A549 (cell line): ENCODE measurements around the gene ZNF346. TPM values are rescaled to one million over a fixed set of nuclear protein-coding genes. Genes with fewer than 3 reads are reported as not detected.

ENCODE experiments used
- ATAC-seq, 2 experiments: fragments of 200-7000 bp in 1 of 2; fragments of >200 bp in 1 of 2; cut with Nextera tagmentation in 1 of 2; cut with Tn5 transposase in 1 of 2; 3 replicates each; pipeline versions ENCODE4 v1.8.0 to v1.9.1; 2018 to 2020; ENCODE audit warnings: mild to moderate bottlenecking in 1 of 2, moderate library complexity in 1 of 2
- CTCF ChIA-PET: fragments of 300-600 bp; sonication (Branson Sonifier 250); formaldehyde crosslinking; extraction: SDS; loops from one replicate; lab custom pipeline; 2021; ENCODE audit warnings: antibody characterized with exemption, inconsistent platforms; lab: Yijun Ruan, JAX
- POLR2A ChIA-PET: fragments of 350-600 bp; formaldehyde crosslinking; extraction: SDS; loops from one replicate; lab custom pipeline; 2021; ENCODE audit warnings: antibody characterized with exemption, inconsistent platforms; lab: Yijun Ruan, JAX
- DNase-seq, 2 experiments: peaks; one replicate each; pipeline versions ENCODE4 v3.0.0 to v3.0.0-alpha.2; 2011 to 2016; ENCODE audit warnings: low read depth in 1 of 2, low spot score in 1 of 2
- FAIRE-seq: peaks from 2 replicates; lab custom pipeline; 2011; peaks lifted over from hg19 to GRCh38; lab: Jason Lieb, UNC
- H3K27ac ChIP-seq, 2 experiments: fragments of >200 bp; sonication (Bioruptor Twin); formaldehyde crosslinking; 3 replicates each; pipeline ENCODE4 v1.5.1; 2016 to 2017
- H3K4me1 ChIP-seq: fragments of >200 bp; sonication (Bioruptor Twin); formaldehyde crosslinking; 3 replicates; pipeline ENCODE4 v1.6.1; 2016
- H3K4me2 ChIP-seq: fragments of >200 bp; sonication (Bioruptor Twin); formaldehyde crosslinking; 3 replicates; pipeline ENCODE4 v1.6.1; 2016
- H3K4me3 ChIP-seq: fragments of >200 bp; sonication (Bioruptor Twin); formaldehyde crosslinking; 3 replicates; pipeline ENCODE4 v1.5.1; 2016
- H3K9me3 ChIP-seq: fragments of >200 bp; sonication (Bioruptor Twin); formaldehyde crosslinking; 3 replicates; pipeline ENCODE4 v1.6.1; 2016
- BHLHE40 ChIP-seq: IDR thresholded peaks from 2 replicates; pipeline ENCODE4 v1.6.1; 2012; ENCODE audit warnings: low read depth, low read length, inconsistent platforms
- CBX2 ChIP-seq: fragments of 200-600 bp; sonication (generic); IDR thresholded peaks from 2 replicates; pipeline ENCODE4 v1.6.1; 2016; ENCODE audit warnings: low read depth, mild to moderate bottlenecking, borderline replicate concordance
- CHD2 ChIP-seq: fragments of 150-350 bp; IDR thresholded peaks from 2 replicates; pipeline ENCODE4 v1.6.1; 2014; ENCODE audit warnings: low read length; ENCODE audit not compliant: partially characterized antibody
- CHD4 ChIP-seq: fragments of 200-600 bp; sonication (generic); IDR thresholded peaks from 2 replicates; pipeline ENCODE4 v1.6.1; 2016; ENCODE audit warnings: antibody characterized with exemption, mild to moderate bottlenecking, borderline replicate concordance
- EHMT2 ChIP-seq: fragments of 200-600 bp; sonication (generic); IDR thresholded peaks from 2 replicates; pipeline ENCODE4 v1.6.1; 2016; ENCODE audit warnings: antibody characterized with exemption, low read depth, mild to moderate bottlenecking, moderate library complexity
- FOSL2 ChIP-seq, 2 experiments: fragments of 450-650 bp in 1 of 2; fragments of >200 bp in 1 of 2; sonication (Bioruptor Twin) in 1 of 2; formaldehyde crosslinking; IDR thresholded peaks; 2 replicates each; pipeline versions ENCODE4 v1.5.0 to v1.6.1; 2016 to 2020; ENCODE audit warnings: mild to moderate bottlenecking in 1 of 2, moderate library complexity in 1 of 2
- FOXS1 ChIP-seq: fragments of 250-450 bp; sonication (Bioruptor Pico); IDR thresholded peaks from 2 replicates; pipeline ENCODE4 v1.5.0; 2020; ENCODE audit warnings: mild to moderate bottlenecking, moderate library complexity
- GATA3 ChIP-seq: IDR thresholded peaks from 2 replicates; pipeline ENCODE4 v1.6.1; 2012; ENCODE audit warnings: borderline replicate concordance
- HEYL ChIP-seq: fragments of 250-450 bp; sonication (Bioruptor Pico); IDR thresholded peaks from 2 replicates; pipeline ENCODE4 v1.8.0; 2021; ENCODE audit warnings: mild to moderate bottlenecking, moderate library complexity
- HOXB13 ChIP-seq: fragments of 250-450 bp; sonication (Bioruptor Pico); IDR thresholded peaks from 2 replicates; pipeline ENCODE4 v1.5.0; 2020; ENCODE audit warnings: low read depth, mild to moderate bottlenecking, moderate library complexity
- HOXB5 ChIP-seq: fragments of 250-450 bp; sonication (Bioruptor Pico); IDR thresholded peaks from 2 replicates; pipeline ENCODE4 v1.5.0; 2020; ENCODE audit warnings: mild to moderate bottlenecking, moderate library complexity
- KDM5A ChIP-seq: fragments of 200-600 bp; sonication (generic); IDR thresholded peaks from 2 replicates; pipeline ENCODE4 v1.6.1; 2016; ENCODE audit warnings: antibody characterized with exemption, mild to moderate bottlenecking
- MYC ChIP-seq: IDR thresholded peaks from 2 replicates; pipeline ENCODE4 v1.6.1; 2012; ENCODE audit warnings: mild to moderate bottlenecking, inconsistent platforms, low read length, improper control_type of control experiment, borderline replicate concordance
- PHF8 ChIP-seq: fragments of 200-600 bp; sonication (generic); IDR thresholded peaks from 2 replicates; pipeline ENCODE4 v1.6.1; 2016; ENCODE audit warnings: low read depth, mild to moderate bottlenecking, antibody characterized with exemption, moderate library complexity, borderline replicate concordance
- RFX5 ChIP-seq: fragments of 450-650 bp; IDR thresholded peaks from 2 replicates; pipeline ENCODE4 v1.7.1; 2014; ENCODE audit warnings: antibody characterized with exemption, mild to moderate bottlenecking, moderate library complexity
- RNF2 ChIP-seq: fragments of 200-600 bp; sonication (generic); IDR thresholded peaks from 2 replicates; pipeline ENCODE4 v1.6.1; 2016; ENCODE audit warnings: low read depth, mild to moderate bottlenecking, antibody characterized with exemption, moderate library complexity, borderline replicate concordance
- SMC3 ChIP-seq: fragments of >200 bp; sonication (Bioruptor Twin); formaldehyde crosslinking; IDR thresholded peaks from 3 replicates; pipeline ENCODE4 v1.6.1; 2018; ENCODE audit warnings: inconsistent platforms
- SREBF2 ChIP-seq: fragments of 450-650 bp; IDR thresholded peaks from 2 replicates; pipeline ENCODE4 v1.6.1; 2014; ENCODE audit warnings: mild to moderate bottlenecking, moderate library complexity
- TP53 ChIP-seq: fragments of 250-450 bp; sonication (Bioruptor Pico); IDR thresholded peaks from 2 replicates; pipeline ENCODE4 v1.5.0; 2021; ENCODE audit warnings: mild to moderate bottlenecking, moderate library complexity
- WGBS: methylation state at CpG from one replicate; pipeline ENCODE4 v1.1.6; 2017; ENCODE audit errors: missing lambda C conversion rate; 5-methylcytosine and 5-hydroxymethylcytosine counted together
- polyA plus RNA-seq, 4 experiments: library from polyadenylated mRNA; depleted of rRNA in 3 of 4; stranded (reverse); fragments of >200 nt; fragmentation: RNase III in 1 of 4; extraction: RNeasy Plus Mini Kit Qiagen cat#74134 plus additional on column Dnase treatment in 1 of 4; gene quantifications; 2 replicates in 3 of 4; 3 replicates in 1 of 4; pipeline ENCODE4 v1.2.3, GENCODE V29; 2011 to 2017
- TF ChIP-seq, protein P1 (sequence below): IDR thresholded peaks from 2 replicates; pipeline ENCODE4 v1.6.1; 2012
- TF ChIP-seq, protein P2 (sequence below): fragments of 150-350 bp; IDR thresholded peaks from 2 replicates; pipeline ENCODE4 v1.6.1; 2014; ENCODE audit warnings: low read depth, mild to moderate bottlenecking, low read length
- TF ChIP-seq, protein P3 (sequence below): fragments of 250-450 bp; sonication (Bioruptor Pico); IDR thresholded peaks from 2 replicates; pipeline ENCODE4 v1.5.0; 2021; ENCODE audit warnings: mild to moderate bottlenecking, moderate library complexity, borderline replicate concordance
- TF ChIP-seq, protein P4 (sequence below): fragments of >200 bp; sonication (Bioruptor Twin); formaldehyde crosslinking; IDR thresholded peaks from 2 replicates; pipeline ENCODE4 v1.6.1; 2016
- TF ChIP-seq, protein P5 (sequence below): fragments of 250-450 bp; sonication (Bioruptor Pico); IDR thresholded peaks from 2 replicates; pipeline ENCODE4 v1.5.0; 2020; ENCODE audit warnings: low read depth, mild to moderate bottlenecking, moderate library complexity
- TF ChIP-seq, protein P6 (sequence below): fragments of >200 bp; sonication (Bioruptor Twin); formaldehyde crosslinking; IDR thresholded peaks from 3 replicates; pipeline ENCODE4 v1.5.1; 2016
- TF ChIP-seq, protein P7 (sequence below): IDR thresholded peaks from 2 replicates; pipeline ENCODE4 v1.6.1; 2012
- TF ChIP-seq, protein P8 (sequence below): fragments of 200-600 bp; sonication (generic); IDR thresholded peaks from 2 replicates; pipeline ENCODE4 v1.6.1; 2016; ENCODE audit warnings: antibody characterized with exemption, mild to moderate bottlenecking, moderate library complexity

The ZNF346 gene
- polyA plus RNA-seq, 2 of the 4 experiments (the other 2 are of a cell fraction), result 13.5 to 14.1 TPM

DNA sequence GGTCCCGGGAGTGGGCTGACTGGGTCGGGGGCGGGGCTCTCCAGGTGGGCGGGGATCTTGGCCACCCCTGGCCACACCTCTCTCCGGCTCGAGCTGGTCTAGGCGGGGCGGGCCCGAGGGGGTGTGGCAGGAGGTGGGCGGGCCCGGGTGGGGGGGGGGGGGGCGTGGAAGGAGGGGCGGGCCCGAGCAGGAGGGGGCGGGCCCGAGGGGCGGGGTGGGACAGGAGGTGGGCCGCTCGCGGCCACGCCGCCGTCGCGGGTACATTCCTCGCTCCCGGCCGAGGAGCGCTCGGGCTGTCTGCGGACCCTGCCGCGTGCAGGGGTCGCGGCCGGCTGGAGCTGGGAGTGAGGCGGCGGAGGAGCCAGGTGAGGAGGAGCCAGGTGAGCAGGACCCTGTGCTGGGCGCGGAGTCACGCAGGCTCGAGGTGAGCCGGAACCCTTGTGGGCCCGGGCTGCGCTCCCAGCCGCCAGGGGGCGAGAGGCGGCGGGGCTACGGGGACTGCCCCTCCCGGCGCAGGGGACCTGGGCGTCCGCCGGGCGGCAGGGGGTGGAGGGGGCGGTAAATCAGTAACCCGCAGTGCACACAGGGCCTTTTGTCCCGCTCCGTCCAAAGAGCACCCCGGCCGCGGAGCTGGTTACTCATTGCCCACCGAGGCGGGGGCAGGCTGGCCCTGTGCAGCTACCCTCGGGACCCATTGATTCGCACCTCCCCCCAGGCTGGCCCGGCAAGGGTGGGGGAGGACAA is 64.3 kb downstream of the ZNF346 start, which contains the start of gene FGFR4:
Gene FGFR4 (plus strand): TSS at position 262 of the 744 bp plus-strand sequence. CDS start 2,688 bp downstream, outside the sequence.
- ATAC-seq (peak; percentile 77 to 89), FAIRE-seq (no peak), DNase-seq (peak; percentile 90 to 92)
- POLR2A ChIA-PET, result interaction anchor here (0.7 to 1.0 kb wide), 3 partner anchors 9 to 431 kb away, joined by 3 to 6 read pairs (median 3); no protein-coding TSS in a partner anchor
- H3K9me3 ChIP-seq, result no peaks in the 10 kb centered on the region
- H3K4me3 ChIP-seq, result peak within 1 kb of the TSS; percentile 51
- CTCF ChIA-PET, result interaction anchor here (0.5 to 13.8 kb wide), 17 partner anchors 8 to 425 kb away, joined by 3 to 111 read pairs (median 4); no protein-coding TSS in a partner anchor
- peak within 1 kb of the TSS; percentile 91 for H3K4me2 ChIP-seq
- WGBS, result 0% methylated on average over 8 of the region's 68 CpGs
- peak within 1 kb of the TSS; percentile 84 to 91 for H3K27ac ChIP-seq
- peaks cover 30% of the 10 kb centered on the region for H3K4me1 ChIP-seq
- TF ChIP-seq HOXB5 (CRISPR knock-in tag) (no peak), FOXS1 (CRISPR knock-in tag) (no peak), SREBF2 (no peak), RNF2 (no peak), KDM5A (no peak), PHF8 (peak; percentile 62; the same call in 1 of the 2 replicates), CBX2 (no peak), MYC (peak; percentile 70; the same call in 1 of the 2 replicates), CHD2 (no peak), CHD4 (no peak), BHLHE40 (no peak), RFX5 (no peak), GATA3 (no peak), SMC3 (peak; percentile 72), FOSL2 (IDR thresholded peaks at IDR 0.05) (no peak), FOSL2 (CRISPR knock-in tag; IDR thresholded peaks at IDR 0.05) (no peak), HEYL (no peak), EHMT2 (no peak), HOXB13 (CRISPR knock-in tag) (no peak), TP53 (CRISPR knock-in tag) (no peak)
- TF ChIP-seq, protein P1, sequence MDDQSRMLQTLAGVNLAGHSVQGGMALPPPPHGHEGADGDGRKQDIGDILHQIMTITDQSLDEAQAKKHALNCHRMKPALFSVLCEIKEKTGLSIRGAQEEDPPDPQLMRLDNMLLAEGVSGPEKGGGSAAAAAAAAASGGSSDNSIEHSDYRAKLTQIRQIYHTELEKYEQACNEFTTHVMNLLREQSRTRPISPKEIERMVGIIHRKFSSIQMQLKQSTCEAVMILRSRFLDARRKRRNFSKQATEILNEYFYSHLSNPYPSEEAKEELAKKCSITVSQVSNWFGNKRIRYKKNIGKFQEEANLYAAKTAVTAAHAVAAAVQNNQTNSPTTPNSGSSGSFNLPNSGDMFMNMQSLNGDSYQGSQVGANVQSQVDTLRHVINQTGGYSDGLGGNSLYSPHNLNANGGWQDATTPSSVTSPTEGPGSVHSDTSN, result no peak
- TF ChIP-seq, protein P2, sequence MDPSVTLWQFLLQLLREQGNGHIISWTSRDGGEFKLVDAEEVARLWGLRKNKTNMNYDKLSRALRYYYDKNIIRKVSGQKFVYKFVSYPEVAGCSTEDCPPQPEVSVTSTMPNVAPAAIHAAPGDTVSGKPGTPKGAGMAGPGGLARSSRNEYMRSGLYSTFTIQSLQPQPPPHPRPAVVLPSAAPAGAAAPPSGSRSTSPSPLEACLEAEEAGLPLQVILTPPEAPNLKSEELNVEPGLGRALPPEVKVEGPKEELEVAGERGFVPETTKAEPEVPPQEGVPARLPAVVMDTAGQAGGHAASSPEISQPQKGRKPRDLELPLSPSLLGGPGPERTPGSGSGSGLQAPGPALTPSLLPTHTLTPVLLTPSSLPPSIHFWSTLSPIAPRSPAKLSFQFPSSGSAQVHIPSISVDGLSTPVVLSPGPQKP, result no peak
- TF ChIP-seq, protein P3, sequence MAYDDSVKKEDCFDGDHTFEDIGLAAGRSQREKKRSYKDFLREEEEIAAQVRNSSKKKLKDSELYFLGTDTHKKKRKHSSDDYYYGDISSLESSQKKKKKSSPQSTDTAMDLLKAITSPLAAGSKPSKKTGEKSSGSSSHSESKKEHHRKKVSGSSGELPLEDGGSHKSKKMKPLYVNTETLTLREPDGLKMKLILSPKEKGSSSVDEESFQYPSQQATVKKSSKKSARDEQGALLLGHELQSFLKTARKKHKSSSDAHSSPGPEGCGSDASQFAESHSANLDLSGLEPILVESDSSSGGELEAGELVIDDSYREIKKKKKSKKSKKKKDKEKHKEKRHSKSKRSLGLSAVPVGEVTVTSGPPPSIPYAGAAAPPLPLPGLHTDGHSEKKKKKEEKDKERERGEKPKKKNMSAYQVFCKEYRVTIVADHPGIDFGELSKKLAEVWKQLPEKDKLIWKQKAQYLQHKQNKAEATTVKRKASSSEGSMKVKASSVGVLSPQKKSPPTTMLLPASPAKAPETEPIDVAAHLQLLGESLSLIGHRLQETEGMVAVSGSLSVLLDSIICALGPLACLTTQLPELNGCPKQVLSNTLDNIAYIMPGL (CRISPR knock-in tag), result 0 out of 2 replicates have a peak, but pooled peaks have one; percentile 44
- TF ChIP-seq, protein P4, sequence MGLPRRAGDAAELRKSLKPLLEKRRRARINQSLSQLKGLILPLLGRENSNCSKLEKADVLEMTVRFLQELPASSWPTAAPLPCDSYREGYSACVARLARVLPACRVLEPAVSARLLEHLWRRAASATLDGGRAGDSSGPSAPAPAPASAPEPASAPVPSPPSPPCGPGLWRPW, result no peak
- TF ChIP-seq, protein P5, sequence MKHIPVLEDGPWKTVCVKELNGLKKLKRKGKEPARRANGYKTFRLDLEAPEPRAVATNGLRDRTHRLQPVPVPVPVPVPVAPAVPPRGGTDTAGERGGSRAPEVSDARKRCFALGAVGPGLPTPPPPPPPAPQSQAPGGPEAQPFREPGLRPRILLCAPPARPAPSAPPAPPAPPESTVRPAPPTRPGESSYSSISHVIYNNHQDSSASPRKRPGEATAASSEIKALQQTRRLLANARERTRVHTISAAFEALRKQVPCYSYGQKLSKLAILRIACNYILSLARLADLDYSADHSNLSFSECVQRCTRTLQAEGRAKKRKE (CRISPR knock-in tag), result no peak
- TF ChIP-seq, protein P6, sequence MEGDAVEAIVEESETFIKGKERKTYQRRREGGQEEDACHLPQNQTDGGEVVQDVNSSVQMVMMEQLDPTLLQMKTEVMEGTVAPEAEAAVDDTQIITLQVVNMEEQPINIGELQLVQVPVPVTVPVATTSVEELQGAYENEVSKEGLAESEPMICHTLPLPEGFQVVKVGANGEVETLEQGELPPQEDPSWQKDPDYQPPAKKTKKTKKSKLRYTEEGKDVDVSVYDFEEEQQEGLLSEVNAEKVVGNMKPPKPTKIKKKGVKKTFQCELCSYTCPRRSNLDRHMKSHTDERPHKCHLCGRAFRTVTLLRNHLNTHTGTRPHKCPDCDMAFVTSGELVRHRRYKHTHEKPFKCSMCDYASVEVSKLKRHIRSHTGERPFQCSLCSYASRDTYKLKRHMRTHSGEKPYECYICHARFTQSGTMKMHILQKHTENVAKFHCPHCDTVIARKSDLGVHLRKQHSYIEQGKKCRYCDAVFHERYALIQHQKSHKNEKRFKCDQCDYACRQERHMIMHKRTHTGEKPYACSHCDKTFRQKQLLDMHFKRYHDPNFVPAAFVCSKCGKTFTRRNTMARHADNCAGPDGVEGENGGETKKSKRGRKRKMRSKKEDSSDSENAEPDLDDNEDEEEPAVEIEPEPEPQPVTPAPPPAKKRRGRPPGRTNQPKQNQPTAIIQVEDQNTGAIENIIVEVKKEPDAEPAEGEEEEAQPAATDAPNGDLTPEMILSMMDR, result peak; percentile 71
- TF ChIP-seq, protein P7, sequence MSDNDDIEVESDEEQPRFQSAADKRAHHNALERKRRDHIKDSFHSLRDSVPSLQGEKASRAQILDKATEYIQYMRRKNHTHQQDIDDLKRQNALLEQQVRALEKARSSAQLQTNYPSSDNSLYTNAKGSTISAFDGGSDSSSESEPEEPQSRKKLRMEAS, result peak; percentile 69
- TF ChIP-seq, protein P8, sequence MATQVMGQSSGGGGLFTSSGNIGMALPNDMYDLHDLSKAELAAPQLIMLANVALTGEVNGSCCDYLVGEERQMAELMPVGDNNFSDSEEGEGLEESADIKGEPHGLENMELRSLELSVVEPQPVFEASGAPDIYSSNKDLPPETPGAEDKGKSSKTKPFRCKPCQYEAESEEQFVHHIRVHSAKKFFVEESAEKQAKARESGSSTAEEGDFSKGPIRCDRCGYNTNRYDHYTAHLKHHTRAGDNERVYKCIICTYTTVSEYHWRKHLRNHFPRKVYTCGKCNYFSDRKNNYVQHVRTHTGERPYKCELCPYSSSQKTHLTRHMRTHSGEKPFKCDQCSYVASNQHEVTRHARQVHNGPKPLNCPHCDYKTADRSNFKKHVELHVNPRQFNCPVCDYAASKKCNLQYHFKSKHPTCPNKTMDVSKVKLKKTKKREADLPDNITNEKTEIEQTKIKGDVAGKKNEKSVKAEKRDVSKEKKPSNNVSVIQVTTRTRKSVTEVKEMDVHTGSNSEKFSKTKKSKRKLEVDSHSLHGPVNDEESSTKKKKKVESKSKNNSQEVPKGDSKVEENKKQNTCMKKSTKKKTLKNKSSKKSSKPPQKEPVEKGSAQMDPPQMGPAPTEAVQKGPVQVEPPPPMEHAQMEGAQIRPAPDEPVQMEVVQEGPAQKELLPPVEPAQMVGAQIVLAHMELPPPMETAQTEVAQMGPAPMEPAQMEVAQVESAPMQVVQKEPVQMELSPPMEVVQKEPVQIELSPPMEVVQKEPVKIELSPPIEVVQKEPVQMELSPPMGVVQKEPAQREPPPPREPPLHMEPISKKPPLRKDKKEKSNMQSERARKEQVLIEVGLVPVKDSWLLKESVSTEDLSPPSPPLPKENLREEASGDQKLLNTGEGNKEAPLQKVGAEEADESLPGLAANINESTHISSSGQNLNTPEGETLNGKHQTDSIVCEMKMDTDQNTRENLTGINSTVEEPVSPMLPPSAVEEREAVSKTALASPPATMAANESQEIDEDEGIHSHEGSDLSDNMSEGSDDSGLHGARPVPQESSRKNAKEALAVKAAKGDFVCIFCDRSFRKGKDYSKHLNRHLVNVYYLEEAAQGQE, result no peak
